D721Med (cell line): ENCODE measurements around the gene WSB1.

Experiments
- DNase-seq: peaks from one replicate; pipeline ENCODE4 v3.0.0; 2011; ENCODE audit warnings: low spot score; ENCODE audit not compliant: insufficient read length
- FAIRE-seq: peaks from 2 replicates; lab custom pipeline; 2011; peaks lifted over from hg19 to GRCh38; lab: Jason Lieb, UNC
- CTCF ChIP-seq: IDR thresholded peaks from 2 replicates; pipeline ENCODE4 v1.5.1; 2012; ENCODE audit warnings: mild to moderate bottlenecking, control low read depth; ENCODE audit not compliant: insufficient read depth; ENCODE audit errors: missing control alignments

The WSB1 gene

DNA sequence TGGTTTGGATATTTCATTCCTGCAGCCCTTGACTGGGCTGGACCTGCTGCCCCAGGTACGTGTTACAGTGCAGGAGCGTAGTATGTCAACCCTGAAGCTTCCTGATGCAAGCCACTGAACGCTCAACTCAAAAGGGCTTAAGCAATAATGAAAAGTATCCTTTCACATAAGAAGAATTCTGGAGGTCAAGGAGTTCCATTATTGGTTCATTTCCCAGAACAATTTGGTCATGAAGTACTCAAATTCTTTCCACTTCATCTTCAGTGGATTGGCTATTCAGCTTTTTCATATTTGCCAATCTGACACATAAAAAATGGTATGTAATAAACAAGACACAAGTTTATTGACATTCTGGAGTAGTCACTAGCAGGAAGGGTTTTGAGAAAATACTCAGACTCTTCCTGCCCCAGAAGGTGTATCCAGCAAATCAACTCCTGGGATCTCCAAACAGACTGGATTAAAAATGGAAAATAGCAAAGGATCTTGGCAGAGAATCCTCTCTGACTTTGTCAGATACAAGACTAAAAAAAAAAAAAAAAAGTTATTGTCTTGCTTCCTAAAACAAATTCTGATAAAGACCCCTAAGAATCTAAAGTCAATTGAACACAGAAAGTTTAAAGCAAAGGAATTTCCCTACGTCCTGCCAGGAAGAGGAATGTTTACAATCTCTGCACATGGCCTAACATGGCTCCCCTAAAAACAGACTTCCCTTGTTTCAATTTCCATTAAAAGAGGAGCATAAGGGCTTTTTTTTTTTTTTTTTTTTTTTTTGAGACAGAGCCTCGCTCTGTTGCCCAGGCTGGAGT, 37.5 kb upstream of the WSB1 start:
- DNase-seq, result no peak
- TF ChIP-seq CTCF, result no peak
- no peak for FAIRE-seq

GRCh38 chr17:27257031-27257357, 36.9 kb upstream of the WSB1 start:
- DNase-seq, result no peak
- TF ChIP-seq CTCF, result no peak
- no peak for FAIRE-seq

DNA sequence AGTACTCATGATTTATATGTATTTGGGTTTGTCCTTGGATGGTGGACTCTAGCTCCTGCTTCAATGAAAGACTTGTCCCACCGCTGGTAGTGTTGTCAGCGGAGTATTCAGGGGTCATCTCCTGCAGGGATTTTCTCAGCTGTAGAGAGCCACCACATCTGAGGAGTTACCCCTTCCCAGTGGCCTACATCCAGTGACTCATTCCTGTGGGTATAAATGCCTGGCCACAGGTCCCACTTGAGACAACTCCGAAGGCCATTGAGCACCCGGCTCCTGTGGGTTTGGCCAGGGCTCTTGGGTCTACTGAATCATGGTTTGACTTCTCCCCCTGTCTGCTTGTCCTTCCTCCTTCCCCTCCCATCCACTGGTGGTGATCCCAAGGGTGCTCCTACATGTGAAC, 34.6 kb upstream of the WSB1 start:
- no peak for FAIRE-seq
- no peak for DNase-seq
- no peak for TF ChIP-seq CTCF

GRCh38 chr17:27263386-27263785, 30.5 kb upstream of the WSB1 start:
- FAIRE-seq (no peak), DNase-seq (no peak)
- TF ChIP-seq CTCF, result no peak

- DNase-seq (no peak), FAIRE-seq (no peak)
- no peak for TF ChIP-seq CTCF
These were observed 29.7 kb upstream of the WSB1 start for GRCh38 chr17:27264068-27264812.

GRCh38 chr17:27265333-27265732, 28.6 kb upstream of the WSB1 start:
- no peak for TF ChIP-seq CTCF
- FAIRE-seq (no peak), DNase-seq (no peak)

GRCh38 chr17:27266228-27266627, 27.7 kb upstream of the WSB1 start:
- FAIRE-seq (no peak), DNase-seq (no peak)

More at GRCh38 chr17:27266228-27266627, 27.7 kb upstream of the WSB1 start:
- no peak for TF ChIP-seq CTCF
